ENCODE data around the gene ATP2C2. TPM values are rescaled to one million over a fixed set of nuclear protein-coding genes. Genes with fewer than 3 reads are reported as not detected.

Gene ATP2C2
- total and polyA plus RNA-seq, 9 of the 15 experiments (the other 6 are each of a cell fraction or from before 2014, with no cell fraction given): 0.75 TPM; not detected in 8

DNA sequence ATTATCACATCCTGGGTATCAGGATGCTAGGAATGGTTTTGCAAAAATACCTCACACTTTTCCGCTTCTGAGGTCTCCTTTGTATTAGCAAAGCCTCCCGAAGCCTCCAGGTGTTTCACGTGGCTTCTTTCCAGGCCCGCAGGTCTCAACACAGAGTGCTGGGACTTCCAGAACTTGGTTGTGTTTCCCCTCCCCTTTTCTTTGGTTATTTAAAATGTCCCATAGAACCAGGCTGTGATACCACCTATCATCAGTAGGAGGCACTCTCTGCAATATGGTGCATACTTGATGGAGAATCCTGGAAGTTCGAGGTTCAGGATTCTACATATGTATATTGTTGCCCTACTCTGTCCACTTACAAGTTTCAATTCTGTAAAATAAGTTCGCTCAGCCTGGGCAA lies 28.8 kb downstream of the ATP2C2 start (continued):
- TF ChIP-seq NR0B1 (IDR thresholded peaks at IDR 0.05; ENCODE audit: partially characterized antibody) (no peak), TAF1 (IDR thresholded peaks at IDR 0.05; ENCODE audit: control insufficient read depth, extremely low read depth, insufficient read depth, low read length, severe bottlenecking) (no peak), NELFE (IDR thresholded peaks at IDR 0.05; ENCODE audit: insufficient read depth, insufficient read length) (no peak), ELF4 (CRISPR knock-in tag; IDR thresholded peaks at IDR 0.05) (no peak), ZNF395 (CRISPR knock-in tag; IDR thresholded peaks at IDR 0.05) (no peak), CBX3 (IDR thresholded peaks at IDR 0.05; ENCODE audit: borderline replicate concordance in 1 of 2, low read length in 2 of 2) (peak in 1 of 2 experiments; percentile 38; a peak in 1 of 3 replicates), CXXC5 (CRISPR knock-in tag; IDR thresholded peaks at IDR 0.05) (no peak), TSC22D4 (tag; IDR thresholded peaks at IDR 0.05) (no peak), MYC (IDR thresholded peaks at IDR 0.05; ENCODE audit: low read depth, low read length) (no peak), MYC (CRISPR knock-in tag; IDR thresholded peaks at IDR 0.05; ENCODE audit: borderline replicate concordance, low read depth) (no peak), ZNF41 (CRISPR knock-in tag; conservative IDR thresholded peaks at IDR 0.05) (no peak), POLR2H (tag; IDR thresholded peaks at IDR 0.05; ENCODE audit: low read depth) (no peak), ASH1L (IDR thresholded peaks at IDR 0.05; ENCODE audit: borderline replicate concordance, low read depth, partially characterized antibody) (no peak), ZKSCAN8 (CRISPR knock-in tag; IDR thresholded peaks at IDR 0.05) (no peak), CREB5 (CRISPR knock-in tag; IDR thresholded peaks at IDR 0.05) (no peak), ZNF780A (CRISPR knock-in tag; IDR thresholded peaks at IDR 0.05) (no peak)
- TF ChIP-seq, protein P1, sequence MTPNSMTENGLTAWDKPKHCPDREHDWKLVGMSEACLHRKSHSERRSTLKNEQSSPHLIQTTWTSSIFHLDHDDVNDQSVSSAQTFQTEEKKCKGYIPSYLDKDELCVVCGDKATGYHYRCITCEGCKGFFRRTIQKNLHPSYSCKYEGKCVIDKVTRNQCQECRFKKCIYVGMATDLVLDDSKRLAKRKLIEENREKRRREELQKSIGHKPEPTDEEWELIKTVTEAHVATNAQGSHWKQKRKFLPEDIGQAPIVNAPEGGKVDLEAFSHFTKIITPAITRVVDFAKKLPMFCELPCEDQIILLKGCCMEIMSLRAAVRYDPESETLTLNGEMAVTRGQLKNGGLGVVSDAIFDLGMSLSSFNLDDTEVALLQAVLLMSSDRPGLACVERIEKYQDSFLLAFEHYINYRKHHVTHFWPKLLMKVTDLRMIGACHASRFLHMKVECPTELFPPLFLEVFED (CRISPR knock-in tag; conservative IDR thresholded peaks at IDR 0.05): no peak

Data from K562 (cell line).